ENCODE data around the gene NTRK3.

The NTRK3 gene

GRCh38 chr15:88166082-88166993 is 90.2 kb downstream of the NTRK3 start:
- Histone ChIP-seq H3K27me3 (ENCODE audit: insufficient read depth, low read length, poor library complexity, severe bottlenecking) (no peaks in the 10 kb centered on the region), H3K9ac (ENCODE audit: low read depth, low read length, poor library complexity, severe bottlenecking) (no peak overlapping the region), H3K36me3 (ENCODE audit: insufficient read depth, low read length) (no peaks in the 10 kb centered on the region), H3K9me3 (ENCODE audit: insufficient read depth, low read depth, low read length) (no peaks in the 10 kb centered on the region), H3K79me2 (ENCODE audit: insufficient read depth, low read length) (no peaks in the 10 kb centered on the region), H2AFZ (ENCODE audit: low read length) (no peak overlapping the region), H3K9me2 (replicated peaks; ENCODE audit: low read depth, low read length) (no peaks in the 10 kb centered on the region), H3K4me3 (ENCODE audit: low read length, poor library complexity, severe bottlenecking) (no peak overlapping the region), H3K4me1 (ENCODE audit: insufficient read depth, low read length, poor library complexity, severe bottlenecking) (no peaks in the 10 kb centered on the region), H3K4me2 (ENCODE audit: low read depth, low read length, poor library complexity, severe bottlenecking) (no peak overlapping the region), H4K20me1 (ENCODE audit: insufficient read depth, low read length, poor library complexity, severe bottlenecking) (no peaks in the 10 kb centered on the region), H3F3A (ENCODE audit: low read depth) (no peaks in the 10 kb centered on the region)
- TF ChIP-seq CTCF (conservative IDR thresholded peaks at IDR 0.05; ENCODE audit: low read length) (no peak), EZH2phosphoT487 (IDR thresholded peaks at IDR 0.05; ENCODE audit: borderline replicate concordance) (no peak)

- Histone ChIP-seq H3K79me2 (ENCODE audit: insufficient read depth, low read length) (no peaks in the 10 kb centered on the region), H3K4me2 (ENCODE audit: low read depth, low read length, poor library complexity, severe bottlenecking) (no peak overlapping the region), H3K9ac (ENCODE audit: low read depth, low read length, poor library complexity, severe bottlenecking) (no peak overlapping the region), H3K27me3 (ENCODE audit: insufficient read depth, low read length, poor library complexity, severe bottlenecking) (no peaks in the 10 kb centered on the region), H2AFZ (ENCODE audit: low read length) (no peak overlapping the region), H3K4me1 (ENCODE audit: insufficient read depth, low read length, poor library complexity, severe bottlenecking) (no peaks in the 10 kb centered on the region), H3F3A (ENCODE audit: low read depth) (no peaks in the 10 kb centered on the region), H4K20me1 (ENCODE audit: insufficient read depth, low read length, poor library complexity, severe bottlenecking) (no peaks in the 10 kb centered on the region), H3K36me3 (ENCODE audit: insufficient read depth, low read length) (no peaks in the 10 kb centered on the region), H3K9me2 (replicated peaks; ENCODE audit: low read depth, low read length) (no peaks in the 10 kb centered on the region), H3K4me3 (ENCODE audit: low read length, poor library complexity, severe bottlenecking) (no peak overlapping the region), H3K9me3 (ENCODE audit: insufficient read depth, low read depth, low read length) (no peaks in the 10 kb centered on the region)
- TF ChIP-seq CTCF (conservative IDR thresholded peaks at IDR 0.05; ENCODE audit: low read length): no peak
- TF ChIP-seq EZH2phosphoT487 (IDR thresholded peaks at IDR 0.05; ENCODE audit: borderline replicate concordance): no peak
Observed at GRCh38 chr15:88161636-88162035, 94.9 kb downstream of the NTRK3 start.

- H2AFZ ChIP-seq (ENCODE audit: low read length): no peak overlapping the region
- H4K20me1 ChIP-seq (ENCODE audit: insufficient read depth, low read length, poor library complexity, severe bottlenecking): no peaks in the 10 kb centered on the region
- no peaks in the 10 kb centered on the region for H3F3A ChIP-seq (ENCODE audit: low read depth)
- H3K9me2 ChIP-seq (replicated peaks; ENCODE audit: low read depth, low read length): no peaks in the 10 kb centered on the region
- H3K9me3 ChIP-seq (ENCODE audit: insufficient read depth, low read depth, low read length): no peaks in the 10 kb centered on the region
- no peak overlapping the region for H3K4me2 ChIP-seq (ENCODE audit: low read depth, low read length, poor library complexity, severe bottlenecking)
- no peaks in the 10 kb centered on the region for H3K36me3 ChIP-seq (ENCODE audit: insufficient read depth, low read length)
- TF ChIP-seq CTCF (conservative IDR thresholded peaks at IDR 0.05; ENCODE audit: low read length) (no peak), EZH2phosphoT487 (IDR thresholded peaks at IDR 0.05; ENCODE audit: borderline replicate concordance) (no peak)
- H3K9ac ChIP-seq (ENCODE audit: low read depth, low read length, poor library complexity, severe bottlenecking): no peak overlapping the region
- H3K27me3 ChIP-seq (ENCODE audit: insufficient read depth, low read length, poor library complexity, severe bottlenecking): no peaks in the 10 kb centered on the region
- no peaks in the 10 kb centered on the region for H3K79me2 ChIP-seq (ENCODE audit: insufficient read depth, low read length)
- no peaks in the 10 kb centered on the region for H3K4me1 ChIP-seq (ENCODE audit: insufficient read depth, low read length, poor library complexity, severe bottlenecking)
- H3K4me3 ChIP-seq (ENCODE audit: low read length, poor library complexity, severe bottlenecking): no peak overlapping the region
Observed at GRCh38 chr15:88155310-88155709, 101.2 kb downstream of the NTRK3 start.

All from Loucy (cell line).